GM10266 (cell line): ENCODE data around the gene RSPH9.

Experiments used
- DNase-seq: peaks from one replicate; pipeline ENCODE4 v3.0.0; 2012; ENCODE audit errors: extremely low spot score
- CTCF ChIP-seq: IDR thresholded peaks from 2 replicates; pipeline ENCODE4 v1.5.1; 2012; ENCODE audit warnings: mild to moderate bottlenecking, low read depth; ENCODE audit not compliant: control insufficient read depth, insufficient read depth; ENCODE audit errors: missing control alignments

RSPH9 gene

GRCh38 chr6:43670623-43670986, 25.8 kb downstream of the RSPH9 start:
- no peak for TF ChIP-seq CTCF

GRCh38 chr6:43671011-43671800, 26.4 kb downstream of the RSPH9 start:
- no peak for TF ChIP-seq CTCF
- DNase-seq: no peak

More at GRCh38 chr6:43670623-43670986, 25.8 kb downstream of the RSPH9 start:
- no peak for DNase-seq

- no peak for DNase-seq
- no peak for TF ChIP-seq CTCF
Measured at GRCh38 chr6:43671801-43672690, 27.2 kb downstream of the RSPH9 start.

- no peak for TF ChIP-seq CTCF
- DNase-seq: no peak
Measured at GRCh38 chr6:43673444-43674084, 28.7 kb downstream of the RSPH9 start.

- TF ChIP-seq CTCF: no peak
- DNase-seq: no peak
Measured at GRCh38 chr6:43674291-43674690, 29.5 kb downstream of the RSPH9 start.

GRCh38 chr6:43674921-43675320, 30.1 kb downstream of the RSPH9 start:
- DNase-seq: no peak
- TF ChIP-seq CTCF: no peak
